ENCODE results near the gene TMEM94.
A peak's percentile ranks its signal among the peaks of the same experiment; 100 is the strongest.

TMEM94 gene

GRCh38 chr17:75412455-75413317 is 43.7 kb upstream of the TMEM94 start:
- Histone ChIP-seq H4K8ac (ENCODE audit: low read depth, low read length) (no peak overlapping the region), H2BK5ac (ENCODE audit: low read length) (no peak overlapping the region), H2BK15ac (ENCODE audit: low read length) (no peak overlapping the region), H3K4me1 (ENCODE audit: control insufficient read depth in 2 of 2, insufficient read depth in 1 of 2, low read depth in 1 of 2, low read length in 2 of 2) (peaks cover 0 to 2% of the 10 kb centered on the region in 2 donors), H3K14ac (ENCODE audit: low read length) (no peak overlapping the region), H3K4me2 (ENCODE audit: insufficient read depth, low read length, poor library complexity, severe bottlenecking) (no peak overlapping the region), H3K4ac (ENCODE audit: low read length) (no peak overlapping the region), H3K18ac (ENCODE audit: low read length) (no peak overlapping the region), H4K91ac (ENCODE audit: low read depth, low read length, poor library complexity) (no peak overlapping the region), H3K9me3 (replicated peaks in 1 of 2; ENCODE audit: control insufficient read depth in 2 of 2, insufficient read depth in 1 of 2, low read depth in 1 of 2, low read length in 2 of 2) (no peaks in the 10 kb centered on the region), H2BK12ac (ENCODE audit: low read length) (no peak overlapping the region), H3K23ac (ENCODE audit: low read depth, low read length, poor library complexity) (no peak overlapping the region), H3K9ac (ENCODE audit: low read depth, low read length, poor library complexity) (no peak overlapping the region), H2BK120ac (ENCODE audit: low read depth, low read length) (no peak overlapping the region), H2AK5ac (ENCODE audit: low read depth, low read length) (no peak overlapping the region), H3K36me3 (replicated peaks in 1 of 2; ENCODE audit: control insufficient read depth in 2 of 2, insufficient read depth in 2 of 2, low read length in 2 of 2) (no peaks in the 10 kb centered on the region), H3K4me3 (ENCODE audit: low read length in 2 of 2) (no peak overlapping the region), H2AFZ (ENCODE audit: low read length) (peak overlapping the region; percentile 76), H3K27me3 (ENCODE audit: control insufficient read depth in 3 of 3, insufficient read depth in 3 of 3, low read depth in 1 of 3, low read length in 3 of 3) (peaks cover 0 to 5% (median 0%) of the 10 kb centered on the region in 3 experiments), H3K79me1 (ENCODE audit: low read depth, low read length) (no peaks in the 10 kb centered on the region), H3K27ac (replicated peaks; ENCODE audit: low read length) (no peak overlapping the region)
- peak; percentile 86 for DNase-seq (ENCODE audit: low spot score)
- no CpG with 5 or more reads among the region's 8 CpGs for WGBS, 2 donors (ENCODE audit: extremely low coverage in 2 of 2, insufficient read length in 2 of 2, insufficient replicate concordance in 1 of 2)

DNA sequence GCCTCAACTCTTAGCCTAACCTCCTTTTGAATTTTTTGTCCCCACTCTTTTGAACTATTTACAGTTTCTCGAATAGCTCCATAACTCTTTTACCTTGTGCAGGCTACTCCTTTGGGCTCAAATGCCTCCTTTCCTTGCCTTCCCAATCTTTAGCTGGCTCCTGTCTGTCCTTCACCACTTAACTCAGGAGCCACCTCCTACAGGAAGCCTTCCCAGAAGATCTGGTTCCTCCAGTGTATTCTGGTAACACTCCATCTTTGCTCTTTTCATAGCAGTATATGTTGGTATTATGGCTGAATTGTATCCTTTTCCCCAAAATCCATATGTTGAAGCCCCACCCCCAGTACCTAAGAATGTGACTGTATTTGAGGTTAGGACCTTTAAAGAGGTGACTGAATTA is 41.9 kb upstream of the TMEM94 start:
- no peak overlapping the region for H3K4me2 ChIP-seq (ENCODE audit: insufficient read depth, low read length, poor library complexity, severe bottlenecking)
- H3K79me1 ChIP-seq (ENCODE audit: low read depth, low read length), result no peaks in the 10 kb centered on the region
- H3K9me3 ChIP-seq (replicated peaks in 1 of 2; ENCODE audit: control insufficient read depth in 2 of 2, insufficient read depth in 1 of 2, low read depth in 1 of 2, low read length in 2 of 2), result no peaks in the 10 kb centered on the region
- no peak overlapping the region for H2BK15ac ChIP-seq (ENCODE audit: low read length)
- no peak overlapping the region for H2AFZ ChIP-seq (ENCODE audit: low read length)
- no peak overlapping the region for H4K8ac ChIP-seq (ENCODE audit: low read depth, low read length)
- no peak overlapping the region for H2BK120ac ChIP-seq (ENCODE audit: low read depth, low read length)
- no peak overlapping the region for H3K9ac ChIP-seq (ENCODE audit: low read depth, low read length, poor library complexity)
- H2AK5ac ChIP-seq (ENCODE audit: low read depth, low read length), result no peak overlapping the region
- DNase-seq (ENCODE audit: low spot score), result no peak
- no peak overlapping the region for H2BK12ac ChIP-seq (ENCODE audit: low read length)
- peaks cover 0 to 2% of the 10 kb centered on the region in 2 donors for H3K4me1 ChIP-seq (ENCODE audit: control insufficient read depth in 2 of 2, insufficient read depth in 1 of 2, low read depth in 1 of 2, low read length in 2 of 2)
- H4K91ac ChIP-seq (ENCODE audit: low read depth, low read length, poor library complexity), result no peak overlapping the region
- no peak overlapping the region for H3K4ac ChIP-seq (ENCODE audit: low read length)
- H3K4me3 ChIP-seq (ENCODE audit: low read length in 2 of 2), result no peak overlapping the region
- no peak overlapping the region for H2BK5ac ChIP-seq (ENCODE audit: low read length)
- H3K27me3 ChIP-seq (ENCODE audit: control insufficient read depth in 3 of 3, insufficient read depth in 3 of 3, low read depth in 1 of 3, low read length in 3 of 3), result peaks cover 0 to 5% (median 0%) of the 10 kb centered on the region in 3 experiments
- H3K14ac ChIP-seq (ENCODE audit: low read length), result no peak overlapping the region
- H3K27ac ChIP-seq (replicated peaks; ENCODE audit: low read length), result no peak overlapping the region
- H3K23ac ChIP-seq (ENCODE audit: low read depth, low read length, poor library complexity), result no peak overlapping the region
- no CpG with 5 or more reads among the region's 1 CpG for WGBS, 2 donors (ENCODE audit: extremely low coverage in 2 of 2, insufficient read length in 2 of 2, insufficient replicate concordance in 1 of 2)
- no peak overlapping the region for H3K18ac ChIP-seq (ENCODE audit: low read length)
- H3K36me3 ChIP-seq (replicated peaks in 1 of 2; ENCODE audit: control insufficient read depth in 2 of 2, insufficient read depth in 2 of 2, low read length in 2 of 2), result no peaks in the 10 kb centered on the region

DNA sequence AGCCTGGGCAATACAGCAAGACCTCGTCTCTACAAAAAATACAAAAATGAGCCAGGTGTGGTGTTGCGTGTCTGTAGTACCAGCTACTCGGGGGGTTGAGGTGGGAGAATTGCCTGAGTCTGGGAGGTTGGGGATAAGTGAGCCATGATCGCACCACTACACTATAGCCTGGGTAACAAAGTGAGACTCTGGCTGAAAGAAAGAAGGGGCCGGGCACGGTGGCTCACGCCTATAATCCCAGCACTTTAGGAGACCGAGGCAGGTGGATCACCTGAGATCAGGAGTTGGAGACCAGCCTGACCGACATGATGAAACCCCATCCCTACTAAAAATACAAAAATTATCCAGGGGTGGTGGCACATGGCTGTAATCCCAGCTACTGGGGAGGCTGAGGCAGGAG is 40.4 kb upstream of the TMEM94 start:
- no peak overlapping the region for H3K4me2 ChIP-seq (ENCODE audit: insufficient read depth, low read length, poor library complexity, severe bottlenecking)
- H3K79me1 ChIP-seq (ENCODE audit: low read depth, low read length), result no peaks in the 10 kb centered on the region
- H2BK15ac ChIP-seq (ENCODE audit: low read length), result no peak overlapping the region
- no peak overlapping the region for H2AFZ ChIP-seq (ENCODE audit: low read length)
- H2BK12ac ChIP-seq (ENCODE audit: low read length), result no peak overlapping the region
- H3K14ac ChIP-seq (ENCODE audit: low read length), result no peak overlapping the region
- no peak overlapping the region for H3K27ac ChIP-seq (replicated peaks; ENCODE audit: low read length)
- no peak for DNase-seq (ENCODE audit: low spot score)
- no peak overlapping the region for H3K23ac ChIP-seq (ENCODE audit: low read depth, low read length, poor library complexity)
- H4K8ac ChIP-seq (ENCODE audit: low read depth, low read length), result no peak overlapping the region
- no peak overlapping the region for H3K4me3 ChIP-seq (ENCODE audit: low read length in 2 of 2)
- no CpG with 5 or more reads among the region's 9 CpGs for WGBS, 2 donors (ENCODE audit: extremely low coverage in 2 of 2, insufficient read length in 2 of 2, insufficient replicate concordance in 1 of 2)
- H3K4ac ChIP-seq (ENCODE audit: low read length), result no peak overlapping the region
- no peak overlapping the region for H2BK120ac ChIP-seq (ENCODE audit: low read depth, low read length)
- H4K91ac ChIP-seq (ENCODE audit: low read depth, low read length, poor library complexity), result no peak overlapping the region
- H2BK5ac ChIP-seq (ENCODE audit: low read length), result no peak overlapping the region
- no peaks in the 10 kb centered on the region for H3K36me3 ChIP-seq (replicated peaks in 1 of 2; ENCODE audit: control insufficient read depth in 2 of 2, insufficient read depth in 2 of 2, low read length in 2 of 2)
- H3K9ac ChIP-seq (ENCODE audit: low read depth, low read length, poor library complexity), result no peak overlapping the region
- peaks cover 0 to 5% (median 0%) of the 10 kb centered on the region in 3 experiments for H3K27me3 ChIP-seq (ENCODE audit: control insufficient read depth in 3 of 3, insufficient read depth in 3 of 3, low read depth in 1 of 3, low read length in 3 of 3)
- H3K4me1 ChIP-seq (ENCODE audit: control insufficient read depth in 2 of 2, insufficient read depth in 1 of 2, low read depth in 1 of 2, low read length in 2 of 2), result peaks cover 0 to 2% of the 10 kb centered on the region in 2 donors
- H2AK5ac ChIP-seq (ENCODE audit: low read depth, low read length), result no peak overlapping the region
- no peaks in the 10 kb centered on the region for H3K9me3 ChIP-seq (replicated peaks in 1 of 2; ENCODE audit: control insufficient read depth in 2 of 2, insufficient read depth in 1 of 2, low read depth in 1 of 2, low read length in 2 of 2)
- H3K18ac ChIP-seq (ENCODE audit: low read length), result no peak overlapping the region

GRCh38 chr17:75417054-75417580 is 39.3 kb upstream of the TMEM94 start:
- Histone ChIP-seq H3K23ac (ENCODE audit: low read depth, low read length, poor library complexity) (no peak overlapping the region), H3K4me1 (ENCODE audit: control insufficient read depth in 2 of 2, insufficient read depth in 1 of 2, low read depth in 1 of 2, low read length in 2 of 2) (peaks cover 0 to 2% of the 10 kb centered on the region in 2 donors), H3K9ac (ENCODE audit: low read depth, low read length, poor library complexity) (no peak overlapping the region), H3K36me3 (replicated peaks in 1 of 2; ENCODE audit: control insufficient read depth in 2 of 2, insufficient read depth in 2 of 2, low read length in 2 of 2) (no peaks in the 10 kb centered on the region), H2BK5ac (ENCODE audit: low read length) (no peak overlapping the region), H2BK120ac (ENCODE audit: low read depth, low read length) (no peak overlapping the region), H2AFZ (ENCODE audit: low read length) (no peak overlapping the region), H3K4ac (ENCODE audit: low read length) (no peak overlapping the region), H2AK5ac (ENCODE audit: low read depth, low read length) (no peak overlapping the region), H3K27ac (replicated peaks; ENCODE audit: low read length) (no peak overlapping the region), H4K8ac (ENCODE audit: low read depth, low read length) (no peak overlapping the region), H3K27me3 (ENCODE audit: control insufficient read depth in 3 of 3, insufficient read depth in 3 of 3, low read depth in 1 of 3, low read length in 3 of 3) (peaks cover 0 to 5% (median 0%) of the 10 kb centered on the region in 3 experiments), H3K9me3 (replicated peaks in 1 of 2; ENCODE audit: control insufficient read depth in 2 of 2, insufficient read depth in 1 of 2, low read depth in 1 of 2, low read length in 2 of 2) (no peaks in the 10 kb centered on the region), H3K18ac (ENCODE audit: low read length) (no peak overlapping the region), H3K4me2 (ENCODE audit: insufficient read depth, low read length, poor library complexity, severe bottlenecking) (no peak overlapping the region), H2BK12ac (ENCODE audit: low read length) (no peak overlapping the region), H3K14ac (ENCODE audit: low read length) (no peak overlapping the region), H3K79me1 (ENCODE audit: low read depth, low read length) (no peaks in the 10 kb centered on the region), H4K91ac (ENCODE audit: low read depth, low read length, poor library complexity) (no peak overlapping the region), H2BK15ac (ENCODE audit: low read length) (no peak overlapping the region), H3K4me3 (ENCODE audit: low read length in 2 of 2) (no peak overlapping the region)
- WGBS, 2 donors (ENCODE audit: extremely low coverage in 2 of 2, insufficient read length in 2 of 2, insufficient replicate concordance in 1 of 2), result no CpG with 5 or more reads among the region's 9 CpGs
- no peak for DNase-seq (ENCODE audit: low spot score)

All from neuronal stem cell (in vitro differentiated cells).